Measurements from ENCODE around the gene ACIN1. TPM values are rescaled to one million over a fixed set of nuclear protein-coding genes. Genes with fewer than 3 reads are reported as not detected.
A peak's percentile ranks its signal among the peaks of the same experiment; 100 is the strongest.

Gene ACIN1
- total and polyA plus RNA-seq, 2 of the 13 experiments (the other 11 are each of a cell fraction or from before 2014, with no cell fraction given) = 165 to 183 TPM

DNA sequence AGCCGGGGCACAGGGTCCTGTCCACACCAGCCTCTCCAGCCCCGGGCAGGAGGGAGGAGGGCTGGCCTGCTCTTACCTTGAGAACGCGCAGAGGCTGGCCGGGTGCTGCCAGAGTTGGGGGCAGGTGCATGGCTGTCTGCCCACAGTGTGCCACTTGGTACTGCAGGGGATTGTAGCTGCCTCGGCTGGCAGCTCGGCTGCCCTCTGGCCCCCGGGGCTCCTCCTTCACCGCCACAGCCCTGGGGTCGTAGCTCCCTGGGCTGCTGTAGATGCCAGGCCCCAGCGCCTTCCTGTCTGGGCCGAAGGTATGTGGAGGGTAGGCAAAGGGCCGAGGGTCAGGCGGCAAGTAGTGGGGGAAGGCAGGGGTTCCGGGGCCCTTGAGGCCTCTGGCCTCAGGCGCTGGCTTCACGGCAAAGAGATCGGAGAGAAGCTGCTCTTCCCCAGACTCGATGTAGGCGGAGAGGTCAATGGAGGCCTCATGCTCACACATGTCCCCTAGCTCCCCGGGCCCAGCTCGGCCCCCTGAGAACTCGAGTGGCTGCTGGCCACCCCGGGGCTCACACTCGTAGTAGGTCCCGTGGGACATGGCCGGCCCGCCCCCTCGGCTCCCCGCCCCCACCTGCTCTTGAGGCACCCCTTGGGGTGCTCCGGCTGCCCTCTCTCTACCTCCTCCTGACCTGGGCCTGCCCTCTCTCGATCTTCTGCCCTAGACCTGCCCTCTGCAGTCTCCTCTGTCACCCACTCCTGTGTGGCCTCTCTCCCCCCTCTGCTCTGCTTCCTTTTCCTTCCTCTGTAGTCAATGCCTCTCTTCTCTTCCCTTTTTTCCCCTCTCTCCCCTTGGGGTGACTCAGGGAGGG lies 23.8 kb upstream of the ACIN1 start, which contains the start of gene CEBPE (continued):
- TF ChIP-seq, protein P1, sequence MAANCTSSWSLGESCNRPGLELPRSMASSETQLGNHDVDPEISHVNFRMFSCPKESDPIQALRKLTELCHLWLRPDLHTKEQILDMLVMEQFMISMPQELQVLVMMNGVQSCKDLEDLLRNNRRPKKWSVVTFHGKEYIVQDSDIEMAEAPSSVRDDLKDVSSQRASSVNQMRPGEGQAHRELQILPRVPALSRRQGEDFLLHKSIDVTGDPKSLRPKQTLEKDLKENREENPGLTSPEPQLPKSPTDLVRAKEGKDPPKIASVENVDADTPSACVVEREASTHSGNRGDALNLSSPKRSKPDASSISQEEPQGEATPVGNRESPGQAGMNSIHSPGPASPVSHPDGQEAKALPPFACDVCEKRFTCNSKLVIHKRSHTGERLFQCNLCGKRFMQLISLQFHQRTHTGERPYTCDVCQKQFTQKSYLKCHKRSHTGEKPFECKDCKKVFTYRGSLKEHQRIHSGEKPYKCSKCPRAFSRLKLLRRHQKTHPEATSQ (CRISPR knock-in tag; IDR thresholded peaks at IDR 0.05; ENCODE audit: borderline replicate concordance) = no peak
- TF ChIP-seq NRL (CRISPR knock-in tag; IDR thresholded peaks at IDR 0.05; ENCODE audit: borderline replicate concordance) (peak; percentile 64; the same call in 1 of the 2 replicates), FOXO1 (CRISPR knock-in tag; IDR thresholded peaks at IDR 0.05) (peak; percentile 9; the same call in 1 of the 2 replicates), ZNF24 (IDR thresholded peaks at IDR 0.05) (no peak), XRCC5 (optimal IDR thresholded peaks at IDR 0.05; ENCODE audit: low read length) (no peak), ZFAT (CRISPR knock-in tag; conservative IDR thresholded peaks at IDR 0.05) (no peak), ZNF572 (CRISPR knock-in tag; IDR thresholded peaks at IDR 0.05) (peak; percentile 87; the same call in 1 of the 2 replicates), ETV6 (CRISPR knock-in tag; conservative IDR thresholded peaks at IDR 0.05) (no peak), ZNF883 (CRISPR knock-in tag; IDR thresholded peaks at IDR 0.05; ENCODE audit: not compliant biosample characterization) (peak; percentile 37), ZNF274 (CRISPR knock-in tag; IDR thresholded peaks at IDR 0.05) (peak; percentile 22; the same call in 1 of the 2 replicates)
- TF ChIP-seq, protein P2, sequence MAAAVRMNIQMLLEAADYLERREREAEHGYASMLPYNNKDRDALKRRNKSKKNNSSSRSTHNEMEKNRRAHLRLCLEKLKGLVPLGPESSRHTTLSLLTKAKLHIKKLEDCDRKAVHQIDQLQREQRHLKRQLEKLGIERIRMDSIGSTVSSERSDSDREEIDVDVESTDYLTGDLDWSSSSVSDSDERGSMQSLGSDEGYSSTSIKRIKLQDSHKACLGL (CRISPR knock-in tag; IDR thresholded peaks at IDR 0.05) = peak; percentile 21; the same call in 1 of the 2 replicates
- TF ChIP-seq, protein P3, sequence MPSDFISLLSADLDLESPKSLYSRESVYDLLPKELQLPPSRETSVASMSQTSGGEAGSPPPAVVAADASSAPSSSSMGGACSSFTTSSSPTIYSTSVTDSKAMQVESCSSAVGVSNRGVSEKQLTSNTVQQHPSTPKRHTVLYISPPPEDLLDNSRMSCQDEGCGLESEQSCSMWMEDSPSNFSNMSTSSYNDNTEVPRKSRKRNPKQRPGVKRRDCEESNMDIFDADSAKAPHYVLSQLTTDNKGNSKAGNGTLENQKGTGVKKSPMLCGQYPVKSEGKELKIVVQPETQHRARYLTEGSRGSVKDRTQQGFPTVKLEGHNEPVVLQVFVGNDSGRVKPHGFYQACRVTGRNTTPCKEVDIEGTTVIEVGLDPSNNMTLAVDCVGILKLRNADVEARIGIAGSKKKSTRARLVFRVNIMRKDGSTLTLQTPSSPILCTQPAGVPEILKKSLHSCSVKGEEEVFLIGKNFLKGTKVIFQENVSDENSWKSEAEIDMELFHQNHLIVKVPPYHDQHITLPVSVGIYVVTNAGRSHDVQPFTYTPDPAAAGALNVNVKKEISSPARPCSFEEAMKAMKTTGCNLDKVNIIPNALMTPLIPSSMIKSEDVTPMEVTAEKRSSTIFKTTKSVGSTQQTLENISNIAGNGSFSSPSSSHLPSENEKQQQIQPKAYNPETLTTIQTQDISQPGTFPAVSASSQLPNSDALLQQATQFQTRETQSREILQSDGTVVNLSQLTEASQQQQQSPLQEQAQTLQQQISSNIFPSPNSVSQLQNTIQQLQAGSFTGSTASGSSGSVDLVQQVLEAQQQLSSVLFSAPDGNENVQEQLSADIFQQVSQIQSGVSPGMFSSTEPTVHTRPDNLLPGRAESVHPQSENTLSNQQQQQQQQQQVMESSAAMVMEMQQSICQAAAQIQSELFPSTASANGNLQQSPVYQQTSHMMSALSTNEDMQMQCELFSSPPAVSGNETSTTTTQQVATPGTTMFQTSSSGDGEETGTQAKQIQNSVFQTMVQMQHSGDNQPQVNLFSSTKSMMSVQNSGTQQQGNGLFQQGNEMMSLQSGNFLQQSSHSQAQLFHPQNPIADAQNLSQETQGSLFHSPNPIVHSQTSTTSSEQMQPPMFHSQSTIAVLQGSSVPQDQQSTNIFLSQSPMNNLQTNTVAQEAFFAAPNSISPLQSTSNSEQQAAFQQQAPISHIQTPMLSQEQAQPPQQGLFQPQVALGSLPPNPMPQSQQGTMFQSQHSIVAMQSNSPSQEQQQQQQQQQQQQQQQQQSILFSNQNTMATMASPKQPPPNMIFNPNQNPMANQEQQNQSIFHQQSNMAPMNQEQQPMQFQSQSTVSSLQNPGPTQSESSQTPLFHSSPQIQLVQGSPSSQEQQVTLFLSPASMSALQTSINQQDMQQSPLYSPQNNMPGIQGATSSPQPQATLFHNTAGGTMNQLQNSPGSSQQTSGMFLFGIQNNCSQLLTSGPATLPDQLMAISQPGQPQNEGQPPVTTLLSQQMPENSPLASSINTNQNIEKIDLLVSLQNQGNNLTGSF (CRISPR knock-in tag; IDR thresholded peaks at IDR 0.05) = no peak
- TF ChIP-seq, protein P4, sequence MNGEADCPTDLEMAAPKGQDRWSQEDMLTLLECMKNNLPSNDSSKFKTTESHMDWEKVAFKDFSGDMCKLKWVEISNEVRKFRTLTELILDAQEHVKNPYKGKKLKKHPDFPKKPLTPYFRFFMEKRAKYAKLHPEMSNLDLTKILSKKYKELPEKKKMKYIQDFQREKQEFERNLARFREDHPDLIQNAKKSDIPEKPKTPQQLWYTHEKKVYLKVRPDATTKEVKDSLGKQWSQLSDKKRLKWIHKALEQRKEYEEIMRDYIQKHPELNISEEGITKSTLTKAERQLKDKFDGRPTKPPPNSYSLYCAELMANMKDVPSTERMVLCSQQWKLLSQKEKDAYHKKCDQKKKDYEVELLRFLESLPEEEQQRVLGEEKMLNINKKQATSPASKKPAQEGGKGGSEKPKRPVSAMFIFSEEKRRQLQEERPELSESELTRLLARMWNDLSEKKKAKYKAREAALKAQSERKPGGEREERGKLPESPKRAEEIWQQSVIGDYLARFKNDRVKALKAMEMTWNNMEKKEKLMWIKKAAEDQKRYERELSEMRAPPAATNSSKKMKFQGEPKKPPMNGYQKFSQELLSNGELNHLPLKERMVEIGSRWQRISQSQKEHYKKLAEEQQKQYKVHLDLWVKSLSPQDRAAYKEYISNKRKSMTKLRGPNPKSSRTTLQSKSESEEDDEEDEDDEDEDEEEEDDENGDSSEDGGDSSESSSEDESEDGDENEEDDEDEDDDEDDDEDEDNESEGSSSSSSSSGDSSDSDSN (CRISPR knock-in tag; IDR thresholded peaks at IDR 0.05) = 0 out of 2 replicates have a peak, but pooled peaks have one; percentile 27
- TF ChIP-seq, protein P5, sequence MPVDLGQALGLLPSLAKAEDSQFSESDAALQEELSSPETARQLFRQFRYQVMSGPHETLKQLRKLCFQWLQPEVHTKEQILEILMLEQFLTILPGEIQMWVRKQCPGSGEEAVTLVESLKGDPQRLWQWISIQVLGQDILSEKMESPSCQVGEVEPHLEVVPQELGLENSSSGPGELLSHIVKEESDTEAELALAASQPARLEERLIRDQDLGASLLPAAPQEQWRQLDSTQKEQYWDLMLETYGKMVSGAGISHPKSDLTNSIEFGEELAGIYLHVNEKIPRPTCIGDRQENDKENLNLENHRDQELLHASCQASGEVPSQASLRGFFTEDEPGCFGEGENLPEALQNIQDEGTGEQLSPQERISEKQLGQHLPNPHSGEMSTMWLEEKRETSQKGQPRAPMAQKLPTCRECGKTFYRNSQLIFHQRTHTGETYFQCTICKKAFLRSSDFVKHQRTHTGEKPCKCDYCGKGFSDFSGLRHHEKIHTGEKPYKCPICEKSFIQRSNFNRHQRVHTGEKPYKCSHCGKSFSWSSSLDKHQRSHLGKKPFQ (CRISPR knock-in tag; IDR thresholded peaks at IDR 0.05; ENCODE audit: insufficient replicate concordance) = no peak
- TF ChIP-seq, protein P6, sequence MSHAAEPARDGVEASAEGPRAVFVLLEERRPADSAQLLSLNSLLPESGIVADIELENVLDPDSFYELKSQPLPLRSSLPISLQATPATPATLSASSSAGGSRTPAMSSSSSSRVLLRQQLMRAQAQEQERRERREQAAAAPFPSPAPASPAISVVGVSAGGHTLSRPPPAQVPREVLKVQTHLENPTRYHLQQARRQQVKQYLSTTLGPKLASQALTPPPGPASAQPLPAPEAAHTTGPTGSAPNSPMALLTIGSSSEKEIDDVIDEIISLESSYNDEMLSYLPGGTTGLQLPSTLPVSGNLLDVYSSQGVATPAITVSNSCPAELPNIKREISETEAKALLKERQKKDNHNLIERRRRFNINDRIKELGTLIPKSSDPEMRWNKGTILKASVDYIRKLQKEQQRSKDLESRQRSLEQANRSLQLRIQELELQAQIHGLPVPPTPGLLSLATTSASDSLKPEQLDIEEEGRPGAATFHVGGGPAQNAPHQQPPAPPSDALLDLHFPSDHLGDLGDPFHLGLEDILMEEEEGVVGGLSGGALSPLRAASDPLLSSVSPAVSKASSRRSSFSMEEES (CRISPR knock-in tag; IDR thresholded peaks at IDR 0.05) = no peak

All from HepG2 (cell line).